ENCODE measurements around the gene CD247. TPM values are rescaled to one million over a fixed set of nuclear protein-coding genes. Genes with fewer than 3 reads are reported as not detected.
"Not testable (repeated sequence)": the region's sequence is repeated elsewhere in the genome, so short reads cannot be mapped to it uniquely, and the experiment has no call there.

Gene CD247
- polyA plus RNA-seq (ENCODE audit: insufficient read length in 4 of 4): under 1 TPM; 0.37 to 0.87 (median 0.66) TPM

DNA sequence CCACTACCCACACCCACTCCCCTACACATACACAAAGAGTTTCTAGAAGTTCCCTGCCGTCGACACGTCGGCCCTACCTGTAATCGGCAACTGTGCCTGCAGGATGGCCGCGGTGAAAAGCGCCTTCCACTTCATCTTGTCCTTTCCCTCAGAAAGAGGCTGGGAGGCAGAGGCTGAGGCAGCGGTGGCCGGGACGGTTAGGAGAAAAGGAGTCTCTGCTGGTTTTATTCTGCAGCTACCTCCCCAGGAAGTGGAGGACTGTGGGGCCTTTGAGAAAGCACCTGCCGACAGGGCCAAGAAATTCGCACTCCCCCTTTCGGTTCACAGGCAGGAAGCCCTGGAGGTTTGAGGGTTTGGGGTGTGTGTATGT, at the start of gene CD247:
Gene CD247, minus strand, starts transcription at position 199 of the 370 bp plus-strand sequence. Its CDS starts 64 bp downstream, at position 135.
- DNase-seq (ENCODE audit: low read depth in 4 of 4, low spot score in 3 of 4): no peak

DNA sequence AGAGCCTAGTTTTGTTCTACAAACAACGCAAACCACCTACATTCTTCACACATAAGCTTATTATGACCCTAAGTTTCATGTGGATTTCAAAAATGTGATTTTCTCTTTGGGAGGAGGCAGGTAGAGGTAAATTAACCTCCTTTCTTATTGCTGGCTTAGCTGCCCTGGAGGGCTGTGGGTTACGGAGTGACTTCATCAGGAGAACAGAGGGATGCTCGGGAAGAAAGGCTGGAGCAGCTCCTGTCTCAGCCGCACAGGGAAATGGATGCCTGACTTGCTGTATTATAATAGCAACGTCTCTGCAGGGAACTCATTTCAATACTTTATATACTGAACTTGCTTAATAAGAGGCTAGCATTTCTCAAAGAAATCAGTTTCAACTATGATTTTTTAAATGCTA, 49.3 kb upstream of the CD247 start:
- no peak for DNase-seq (ENCODE audit: low read depth in 4 of 4, low spot score in 3 of 4)

DNA sequence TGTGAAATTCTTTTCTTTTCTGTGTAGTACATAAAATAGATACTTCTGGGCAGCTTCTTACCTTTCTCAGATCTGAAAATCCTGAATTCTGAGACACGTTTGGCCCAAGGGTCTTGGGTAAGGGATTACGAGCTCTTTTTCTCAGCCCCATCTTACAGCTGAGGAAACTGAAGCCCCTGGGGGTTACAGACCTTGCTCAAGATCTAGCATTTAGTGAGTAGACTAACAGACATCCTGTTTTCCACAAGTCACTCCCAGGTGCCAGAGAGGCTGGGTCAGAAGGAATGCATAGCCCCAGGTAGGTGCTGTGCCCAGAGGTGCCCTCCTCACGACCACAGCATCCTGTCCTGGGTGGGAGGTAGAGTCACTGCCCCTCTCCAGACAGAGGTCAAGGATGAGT, 48.4 kb upstream of the CD247 start:
- no peak for DNase-seq (ENCODE audit: low read depth in 4 of 4, low spot score in 3 of 4)

DNA sequence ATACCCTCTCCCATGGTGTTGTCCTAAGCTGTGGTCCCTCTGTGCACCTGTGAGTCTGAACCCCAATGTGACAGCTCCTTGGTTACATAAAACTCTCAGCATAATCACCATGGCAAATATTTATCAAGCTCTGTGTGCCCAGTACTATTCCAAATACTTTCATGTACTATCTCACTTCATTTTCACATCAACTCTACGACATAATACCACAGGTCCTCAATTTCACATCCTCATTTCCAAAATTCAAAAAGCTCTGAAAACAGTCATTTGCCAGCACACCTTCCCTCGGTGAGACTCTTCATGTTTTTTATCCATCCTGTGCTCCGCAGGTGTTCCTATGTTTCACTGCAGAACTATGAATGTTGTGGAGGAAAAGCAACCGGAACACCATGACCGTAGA, 47.6 kb upstream of the CD247 start:
- DNase-seq (ENCODE audit: low read depth in 4 of 4, low spot score in 3 of 4): no peak

DNA sequence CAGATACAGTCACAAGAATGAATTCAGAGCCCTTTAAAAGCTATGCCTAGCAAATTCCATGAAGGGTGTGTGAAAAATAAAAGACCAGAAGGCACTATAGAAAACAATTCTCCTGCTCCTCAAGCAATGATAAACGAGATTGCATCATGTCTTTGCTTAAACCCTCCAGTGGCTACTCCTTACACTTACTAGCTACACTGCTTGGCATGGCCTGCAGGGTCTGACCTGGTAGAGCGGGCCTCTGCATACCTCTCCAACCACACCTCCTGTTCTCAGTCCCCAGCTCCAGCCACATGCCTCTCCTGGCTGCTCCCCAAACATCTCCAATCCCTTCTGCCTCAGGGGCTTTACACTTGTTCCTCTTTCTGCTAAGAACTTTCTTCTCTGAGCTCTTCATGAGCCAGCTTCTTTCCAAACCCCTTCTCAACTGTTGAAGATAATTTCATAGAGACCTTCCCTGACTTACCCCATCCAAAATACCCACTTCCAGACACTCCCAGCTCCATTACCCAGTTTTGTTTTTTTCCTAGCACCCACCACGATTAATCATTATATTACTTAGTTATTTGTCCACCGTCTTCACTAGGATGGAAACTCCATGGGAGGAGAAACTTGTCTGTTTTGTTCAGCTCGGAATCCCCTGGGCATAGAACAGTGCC, 46.4 kb upstream of the CD247 start:
- no peak for DNase-seq (ENCODE audit: low read depth in 4 of 4, low spot score in 3 of 4)

DNA sequence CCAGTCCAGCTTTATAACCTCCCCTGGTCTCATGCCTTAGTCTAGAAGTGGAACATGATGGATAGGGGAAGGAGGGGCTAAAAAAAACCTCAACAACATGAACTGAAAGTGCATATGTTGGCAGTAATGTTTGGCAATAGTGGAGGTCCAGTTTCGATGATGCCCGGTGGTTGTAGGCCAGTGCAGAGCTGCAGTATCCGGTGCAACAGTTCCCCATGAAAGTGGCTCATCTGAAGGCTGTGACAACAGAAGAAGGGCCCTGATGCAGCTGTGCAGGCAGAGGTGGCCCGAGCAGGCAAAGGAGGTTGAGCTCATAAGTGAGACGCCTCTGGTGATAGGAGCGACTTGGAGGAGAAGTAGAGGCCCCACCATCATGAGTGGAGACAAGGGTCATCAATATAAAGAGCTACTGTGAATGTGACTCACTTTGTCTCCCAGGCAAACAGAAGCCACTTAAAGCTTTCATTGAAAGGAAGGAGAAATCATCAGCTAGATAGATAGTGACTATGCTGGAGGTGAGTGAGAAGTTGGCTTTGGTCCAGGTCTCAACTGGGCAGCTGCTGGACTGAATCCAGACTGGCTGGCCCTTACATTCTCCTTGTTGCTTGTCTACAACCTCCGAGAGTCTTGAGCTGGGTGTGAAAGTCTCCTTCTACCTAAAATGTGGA, 45.4 kb upstream of the CD247 start:
- DNase-seq (ENCODE audit: low read depth in 4 of 4, low spot score in 3 of 4): no peak

DNA sequence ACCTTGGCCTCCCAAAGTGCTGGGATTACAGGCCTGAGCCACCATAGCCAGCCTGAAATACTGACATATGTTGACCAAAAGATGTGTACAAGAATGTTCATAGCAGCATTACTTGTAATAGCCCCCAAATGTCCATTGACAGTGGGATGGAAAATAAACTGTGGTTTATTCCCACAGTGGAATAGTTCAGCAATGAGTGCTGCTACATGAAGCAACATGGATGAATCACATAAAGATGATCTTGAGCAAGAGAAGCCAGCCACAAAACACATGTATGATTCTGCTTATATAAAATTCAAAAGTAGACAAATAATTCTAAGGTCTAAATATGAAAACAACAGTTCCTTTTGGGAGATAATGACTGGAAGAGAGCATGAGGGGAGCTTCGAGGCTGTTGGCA, 44.4 kb upstream of the CD247 start:
- DNase-seq (ENCODE audit: low read depth in 4 of 4, low spot score in 3 of 4): no peak

DNA sequence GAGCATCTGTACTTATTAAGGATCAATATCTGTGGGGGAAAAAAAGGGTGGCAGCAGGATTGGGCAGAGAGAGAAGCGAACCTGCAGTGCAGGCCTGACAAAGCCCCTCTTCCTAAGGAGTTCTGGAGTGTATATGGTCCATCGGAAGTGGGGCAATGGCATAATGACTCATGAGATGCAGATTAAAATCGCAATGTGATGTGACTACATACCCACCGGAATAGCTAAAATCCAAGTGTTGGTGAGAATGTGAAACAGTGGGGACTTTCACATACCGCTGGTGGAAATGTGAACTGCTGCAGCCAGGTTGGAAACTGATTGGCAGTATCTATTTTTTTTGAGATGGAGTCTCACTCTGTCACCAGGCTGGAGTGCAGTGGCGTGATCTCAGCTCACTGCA, 43.4 kb upstream of the CD247 start:
- no peak for DNase-seq (ENCODE audit: low read depth in 4 of 4, low spot score in 3 of 4)

DNA sequence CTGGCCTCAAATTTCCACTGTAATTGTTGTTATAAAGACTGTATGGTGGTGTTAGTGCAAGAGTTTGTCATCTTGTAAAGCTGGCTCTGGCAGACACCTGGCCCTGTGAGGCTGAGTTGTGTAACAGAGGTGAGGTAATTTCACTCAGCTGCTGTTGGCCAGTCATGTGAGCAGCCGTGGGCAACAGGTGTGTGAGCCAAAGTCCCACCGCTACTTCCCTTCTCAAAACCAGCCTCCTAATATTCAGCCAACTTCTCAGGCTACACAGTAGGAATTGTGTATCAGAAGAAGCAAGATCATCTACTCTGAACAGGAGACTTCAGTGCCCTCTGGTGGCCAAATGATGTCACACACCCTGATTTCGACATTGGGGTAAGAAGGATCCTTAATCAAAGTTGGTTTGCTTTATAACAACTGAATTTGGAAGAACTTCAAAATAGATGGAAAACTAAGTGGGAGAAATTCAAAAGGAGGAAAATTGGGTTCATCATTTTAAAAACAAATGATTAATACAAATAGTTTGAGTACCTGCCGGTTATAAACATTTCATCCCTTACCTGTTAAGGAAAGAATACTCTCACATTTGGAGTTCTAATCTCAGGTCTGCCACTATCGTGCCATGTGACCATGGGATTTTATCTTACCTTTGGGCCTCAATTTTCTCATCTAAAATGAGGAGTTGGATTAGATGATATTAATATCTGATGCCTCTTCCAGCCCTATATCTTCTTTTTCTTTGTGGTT, 37.8 kb upstream of the CD247 start:
- peak in 3 of 4 donors; percentile 46 to 56 (median 55) for DNase-seq (ENCODE audit: low read depth in 4 of 4, low spot score in 3 of 4)

DNA sequence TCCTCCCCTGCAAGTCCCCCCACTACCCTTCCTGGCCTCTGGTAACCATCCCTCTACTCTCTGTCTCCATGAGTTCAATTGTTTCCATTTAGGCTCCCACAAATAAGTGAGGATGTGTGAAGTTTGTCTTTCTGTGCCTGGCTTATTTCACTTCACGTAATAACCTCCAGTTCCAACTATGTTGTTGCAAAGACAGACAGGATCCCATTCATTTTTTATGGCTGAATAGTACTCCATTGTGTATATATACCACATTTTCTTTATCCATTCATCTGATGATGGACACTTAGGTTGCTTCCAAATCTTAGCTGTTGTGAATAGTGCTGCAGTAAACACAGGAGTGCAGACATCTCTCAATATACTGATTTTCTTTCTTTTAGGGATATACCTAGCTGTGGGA, 36.7 kb upstream of the CD247 start:
- not testable (repeated sequence) for DNase-seq (ENCODE audit: low read depth in 4 of 4, low spot score in 3 of 4)

DNA sequence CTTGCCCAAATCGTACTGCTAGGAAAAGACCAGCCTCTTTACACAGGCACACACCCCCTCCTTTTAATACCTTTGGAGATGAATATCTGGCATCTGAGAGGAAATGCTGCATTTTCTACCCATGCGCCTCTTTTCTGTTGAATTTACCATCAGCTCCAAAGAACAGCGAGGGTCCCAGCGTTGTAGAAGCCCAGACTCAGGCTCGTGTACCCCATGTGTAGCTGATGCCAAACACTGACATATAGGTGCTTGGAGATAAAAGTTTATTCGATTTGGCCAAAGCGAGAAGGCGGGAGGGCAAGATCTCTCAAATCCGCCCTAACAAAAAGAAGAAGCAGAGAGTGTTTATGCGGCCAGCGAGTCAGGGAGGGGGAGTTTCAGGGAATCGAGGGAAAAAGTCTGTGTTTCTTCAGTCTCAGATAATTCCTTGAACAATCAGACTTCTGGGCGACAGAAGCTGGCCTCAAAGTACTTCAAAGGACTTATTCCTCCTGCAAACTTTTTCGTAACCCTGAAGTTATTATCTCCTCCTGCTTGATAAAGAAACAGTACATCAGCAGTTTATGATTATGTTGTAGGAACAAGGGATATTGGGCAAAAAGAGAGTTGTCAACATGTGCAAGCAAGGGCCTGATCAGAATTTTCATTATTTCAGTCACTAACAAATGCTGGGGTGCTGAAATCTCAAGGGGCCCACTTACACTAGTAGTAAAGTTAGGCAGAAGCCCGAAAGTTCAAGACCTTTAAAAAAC, 35.9 kb upstream of the CD247 start:
- DNase-seq (ENCODE audit: low read depth in 4 of 4, low spot score in 3 of 4): no peak

DNA sequence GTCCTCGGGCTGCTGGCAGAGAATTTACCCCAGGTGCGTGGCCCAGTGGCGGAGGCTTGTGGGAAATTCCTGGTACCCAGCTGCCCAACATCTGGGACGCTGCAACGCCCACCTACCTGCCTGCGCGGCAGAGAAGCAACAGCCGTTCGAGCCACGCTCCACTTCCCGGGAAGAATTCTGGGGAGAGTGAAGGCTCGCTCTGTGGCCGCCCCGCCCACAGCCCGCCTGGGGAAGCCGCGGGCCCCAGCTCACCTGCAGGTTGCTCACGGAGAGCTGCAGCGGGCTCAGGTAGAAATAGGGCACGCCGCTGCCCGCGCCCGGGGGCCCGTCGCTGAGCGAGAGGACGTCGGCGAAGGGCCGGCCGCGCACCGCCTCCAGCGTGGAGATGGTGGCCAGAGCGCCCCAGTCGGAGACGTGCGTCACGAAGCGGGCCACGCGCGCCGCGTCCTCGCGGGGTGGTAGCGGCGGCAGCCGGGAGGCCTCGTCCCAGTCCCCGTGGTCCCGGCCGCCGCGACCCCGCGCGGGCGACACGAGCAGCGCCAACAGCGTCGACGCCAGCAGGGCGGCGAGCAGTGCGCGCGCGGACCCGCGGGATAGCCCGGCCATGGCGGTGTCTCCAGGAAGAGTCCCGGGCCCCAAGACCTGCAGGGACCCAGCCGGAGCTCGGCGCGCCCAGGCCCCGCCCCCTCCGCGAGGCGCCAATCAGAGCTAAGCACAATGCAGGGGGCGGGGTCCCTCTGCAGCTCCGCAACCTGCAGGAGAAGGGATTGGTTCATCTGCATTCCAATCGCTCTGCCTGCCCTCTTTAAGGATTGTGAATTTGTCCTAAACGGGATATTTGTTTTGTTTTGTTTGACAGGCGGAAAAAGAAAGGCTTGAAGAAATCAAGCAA, 35.1 kb upstream of the CD247 start, which contains the start of gene CREG1:
Gene CREG1, minus strand, starts transcription at position 627 of the 892 bp plus-strand sequence.
- peak; percentile 75 to 88 (median 84) for DNase-seq (ENCODE audit: low read depth in 4 of 4, low spot score in 3 of 4)

DNA sequence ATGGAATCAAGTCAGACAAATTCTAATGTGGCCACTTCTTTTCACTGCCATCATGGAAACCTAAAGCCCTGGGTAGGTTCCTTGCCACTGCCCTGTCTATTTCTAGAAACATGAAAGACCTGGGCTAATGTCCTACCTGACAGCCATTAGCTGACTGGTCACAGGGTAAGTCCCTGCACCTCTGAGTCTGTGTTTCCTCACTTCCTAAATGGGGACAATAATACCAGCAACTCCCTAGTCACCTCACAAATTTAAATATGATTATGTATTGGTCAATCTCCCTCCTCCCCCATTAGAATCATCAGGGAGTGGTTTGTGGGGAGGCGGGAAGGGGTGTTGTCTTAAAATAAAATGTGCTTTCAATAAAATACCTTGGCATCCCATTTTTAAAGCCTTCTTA, 33.0 kb upstream of the CD247 start:
- no peak for DNase-seq (ENCODE audit: low read depth in 4 of 4, low spot score in 3 of 4)

DNA sequence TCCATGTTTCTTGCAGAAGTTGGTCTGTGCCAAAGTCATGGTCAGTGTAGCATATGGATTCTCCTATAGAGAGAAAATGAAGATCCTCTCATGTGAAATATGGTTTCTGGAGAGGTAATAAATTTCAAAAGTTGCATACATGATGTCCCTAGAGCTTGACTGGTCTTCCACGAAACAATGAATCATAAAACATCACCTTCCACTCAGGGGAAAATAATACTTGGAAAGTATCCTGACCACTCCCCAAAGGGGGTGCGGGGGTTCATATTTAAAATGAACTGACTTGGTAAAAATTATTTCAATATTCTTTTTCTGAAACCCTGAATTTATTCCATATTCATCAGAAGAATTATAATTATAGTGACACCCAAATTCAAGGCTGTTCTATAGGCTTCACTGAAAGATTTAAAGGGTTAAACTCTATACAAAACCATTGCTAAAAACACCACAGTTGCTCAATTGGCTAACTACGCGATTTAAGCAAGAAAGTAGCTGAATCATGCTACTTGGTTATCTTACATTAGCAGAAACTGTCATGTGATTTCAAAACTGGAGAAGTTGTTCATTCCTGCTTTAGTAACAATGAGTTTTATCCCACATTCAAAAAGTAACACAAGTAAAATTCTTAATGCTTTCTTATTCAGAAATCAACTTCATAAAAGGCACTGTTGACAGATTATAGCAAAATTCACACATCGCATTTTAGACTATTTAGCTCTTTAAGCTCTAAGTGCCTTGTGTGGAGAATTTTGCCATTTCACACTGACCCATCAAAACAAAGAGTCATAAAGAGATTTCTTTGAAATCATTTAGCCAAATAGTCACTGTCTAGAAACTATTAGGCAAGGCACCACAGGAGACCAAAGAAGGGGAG, 30.0 kb upstream of the CD247 start:
- no peak for DNase-seq (ENCODE audit: low read depth in 4 of 4, low spot score in 3 of 4)

DNA sequence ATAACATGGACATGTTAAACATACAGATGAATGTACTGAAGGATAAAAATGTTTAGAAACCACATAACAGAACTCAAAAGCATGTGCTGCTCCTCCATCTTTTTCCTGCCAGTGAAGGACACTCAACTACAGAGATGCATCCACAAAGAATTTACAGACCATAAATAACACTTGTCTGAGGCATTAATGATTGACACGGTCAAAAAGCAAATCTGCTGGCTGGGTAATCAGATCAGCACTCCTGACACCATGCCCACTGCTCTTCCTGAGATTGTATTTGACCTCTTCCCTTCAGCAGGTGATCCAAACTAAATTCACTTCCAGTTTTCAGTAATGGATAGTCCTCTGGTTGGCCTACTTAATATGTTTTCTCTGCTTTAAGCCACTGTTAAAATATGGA, 28.6 kb upstream of the CD247 start:
- DNase-seq (ENCODE audit: low read depth in 4 of 4, low spot score in 3 of 4): no peak

DNA sequence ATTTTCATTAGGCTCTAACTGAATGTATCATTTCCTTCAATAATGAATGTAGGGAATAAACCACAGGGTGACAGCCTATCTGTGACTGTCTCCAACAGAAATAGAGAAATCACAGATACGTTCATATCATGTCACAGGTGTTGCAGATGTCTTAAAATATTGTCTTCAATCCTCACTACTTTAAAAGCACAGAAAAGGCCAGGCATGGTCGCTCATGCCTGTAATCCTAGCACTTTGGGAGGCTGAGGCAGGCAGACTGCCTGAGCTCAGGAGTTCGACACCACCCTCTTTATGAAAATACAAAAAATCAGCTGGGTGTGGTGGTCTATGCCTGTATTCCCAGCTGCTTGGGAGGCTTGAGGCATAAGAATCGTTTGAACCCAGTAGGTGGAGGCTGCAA, 27.0 kb upstream of the CD247 start:
- DNase-seq (ENCODE audit: low read depth in 4 of 4, low spot score in 3 of 4): no peak

DNA sequence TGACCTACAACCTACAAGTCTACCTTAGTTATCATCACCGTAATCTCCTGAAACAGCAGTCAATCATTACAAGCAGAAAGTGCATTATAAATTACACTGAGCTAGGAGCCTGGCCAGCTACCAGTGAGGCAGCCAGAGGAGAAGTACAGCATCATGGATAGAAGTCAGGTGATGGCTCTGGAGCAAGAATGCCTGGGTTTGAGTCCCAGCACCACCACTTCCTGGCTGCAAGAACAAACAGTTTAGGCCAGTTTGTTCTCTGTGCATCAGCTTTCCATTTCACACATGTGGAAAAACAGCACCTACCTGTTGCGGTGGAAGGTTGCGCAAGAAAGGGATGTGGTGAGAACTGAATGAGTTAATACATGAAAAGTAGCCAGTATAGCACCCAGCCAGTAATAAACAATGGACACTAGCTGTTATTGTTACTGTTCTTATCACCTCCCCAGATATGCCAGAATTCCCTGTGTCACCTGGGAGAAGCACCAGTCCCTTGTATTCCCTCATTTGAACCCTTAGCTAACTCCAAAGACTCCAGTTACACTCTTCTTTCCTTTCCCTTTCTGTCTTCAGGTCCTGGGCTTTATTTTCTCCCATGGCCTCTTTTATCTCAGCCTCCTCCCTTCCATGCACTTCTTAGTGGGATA, 26.2 kb upstream of the CD247 start:
- DNase-seq (ENCODE audit: low read depth in 4 of 4, low spot score in 3 of 4): no peak

DNA sequence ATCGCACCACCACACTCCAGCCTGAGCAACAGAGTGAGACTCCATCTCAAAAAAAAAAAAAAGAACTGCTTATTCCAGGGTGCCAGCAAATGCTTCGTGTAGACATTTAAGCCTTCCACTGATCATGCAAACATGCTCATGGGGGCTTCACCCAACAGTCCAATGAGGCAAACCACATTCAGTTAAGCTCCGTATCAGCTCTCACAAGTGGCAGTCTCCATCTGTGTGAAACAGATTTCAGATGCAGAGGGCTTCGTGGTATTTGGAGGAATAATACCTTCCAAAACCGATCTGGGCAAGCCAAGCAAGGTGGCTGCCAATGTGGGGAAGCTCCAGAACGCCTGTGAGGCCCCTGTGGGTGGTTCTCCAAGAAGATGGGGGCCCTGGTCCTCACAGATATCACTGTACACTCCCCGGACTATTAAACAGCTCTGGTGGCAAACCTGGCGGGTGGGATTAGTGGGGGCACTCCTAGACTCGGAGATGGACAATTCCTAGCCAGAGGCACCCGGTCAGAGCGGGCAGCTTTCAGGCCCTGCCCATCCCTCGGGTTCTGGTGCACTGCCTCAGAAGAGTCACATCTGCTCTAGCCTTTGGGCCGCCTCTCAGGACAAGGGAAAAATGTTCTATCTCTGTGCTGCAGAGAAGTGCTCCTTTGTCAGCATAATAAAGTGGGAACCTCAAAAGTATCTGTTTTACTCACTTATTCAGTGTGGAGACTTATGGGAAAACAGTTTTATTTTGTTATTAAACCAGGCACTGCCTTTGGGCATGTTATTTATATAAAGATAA, 25.1 kb upstream of the CD247 start:
- DNase-seq (ENCODE audit: low read depth in 4 of 4, low spot score in 3 of 4): no peak
